GM19240 (cell line): ENCODE measurements around the gene CLRN2.

Source experiments
- DNase-seq: peaks from one replicate; pipeline ENCODE4 v3.0.0; 2011; ENCODE audit warnings: low spot score; ENCODE audit not compliant: insufficient read length

The CLRN2 gene, protein sequence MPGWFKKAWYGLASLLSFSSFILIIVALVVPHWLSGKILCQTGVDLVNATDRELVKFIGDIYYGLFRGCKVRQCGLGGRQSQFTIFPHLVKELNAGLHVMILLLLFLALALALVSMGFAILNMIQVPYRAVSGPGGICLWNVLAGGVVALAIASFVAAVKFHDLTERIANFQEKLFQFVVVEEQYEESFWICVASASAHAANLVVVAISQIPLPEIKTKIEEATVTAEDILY

DNA sequence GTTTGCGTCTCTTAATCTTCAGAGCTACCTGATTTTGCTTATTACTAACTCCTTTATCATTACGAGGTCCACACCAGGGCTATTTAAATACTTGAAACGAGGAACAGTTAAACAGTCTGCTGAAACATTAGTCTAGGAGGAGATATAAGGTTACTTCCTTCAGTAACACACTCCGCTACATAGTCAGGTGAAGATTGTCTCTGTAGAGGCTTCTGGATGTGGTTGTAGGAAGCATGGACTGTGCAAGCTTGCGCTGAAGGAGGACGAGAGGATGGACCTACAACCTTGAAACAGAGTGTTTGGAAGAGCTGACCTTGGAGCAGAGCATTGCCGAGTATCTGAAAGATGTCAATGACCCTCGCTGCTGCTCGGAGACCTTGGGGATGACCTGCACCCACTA lies at the start of gene CLRN2:
Gene CLRN2, plus strand, starts transcription at position 301 of the 400 bp plus-strand sequence. CDS start 102 bp downstream, outside the sequence.
- no peak for DNase-seq

DNA sequence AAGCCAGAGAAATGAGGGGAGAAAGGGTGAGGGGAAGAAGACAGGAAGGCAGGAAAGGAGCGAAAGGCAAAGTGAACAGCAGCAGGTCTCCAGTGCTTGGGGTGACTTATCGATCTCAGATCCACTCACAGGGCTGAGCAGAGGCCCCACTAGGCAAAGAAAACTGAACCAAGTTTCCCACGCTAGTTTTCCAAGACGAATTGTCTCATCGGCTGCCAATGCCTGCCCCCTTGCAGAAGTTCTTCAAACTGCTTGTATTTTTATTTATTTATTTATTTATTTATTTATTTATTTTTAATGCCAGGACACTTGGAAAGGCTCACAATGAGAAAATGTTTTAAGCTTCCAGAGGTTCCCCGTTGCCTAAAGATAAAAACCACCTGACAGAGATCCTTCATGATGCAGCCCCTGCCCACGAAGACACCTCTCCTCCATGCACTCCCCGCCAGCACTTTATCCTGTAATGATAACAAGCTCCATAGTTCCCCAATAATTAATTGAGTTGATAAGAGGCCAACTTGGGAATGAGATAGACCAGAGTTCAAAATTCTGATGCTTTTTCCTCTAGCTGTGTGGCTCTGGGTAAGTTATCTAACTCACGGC lies 46.2 kb upstream of the CLRN2 start:
- DNase-seq: no peak

GRCh38 chr4:17469931-17470674 lies 44.9 kb upstream of the CLRN2 start:
- no peak for DNase-seq

DNA sequence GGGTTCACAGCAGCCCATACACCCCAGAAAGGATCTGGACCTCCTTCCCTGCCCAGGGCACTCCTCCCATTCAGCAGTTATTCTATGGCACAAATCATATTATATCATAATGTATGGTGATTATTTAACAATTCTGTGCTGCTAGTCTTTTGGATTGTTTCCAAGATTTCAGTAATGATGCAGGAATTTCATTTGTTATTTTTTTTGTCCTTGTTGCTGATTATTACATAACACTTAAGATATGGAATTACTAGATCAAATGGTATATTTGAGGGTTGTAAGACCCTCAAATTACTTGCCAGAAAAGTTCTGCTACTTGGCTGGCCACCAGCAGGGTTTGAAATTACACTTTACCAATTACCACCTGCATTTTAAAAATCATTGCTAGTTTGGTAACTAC lies 39.5 kb upstream of the CLRN2 start:
- no peak for DNase-seq

- no peak for DNase-seq
Observed at GRCh38 chr4:17476853-17477252, 38.1 kb upstream of the CLRN2 start.

GRCh38 chr4:17477774-17478472 lies 37.0 kb upstream of the CLRN2 start:
- no peak for DNase-seq

- DNase-seq: no peak
Observed at GRCh38 chr4:17480210-17480927, 34.6 kb upstream of the CLRN2 start.

- no peak for DNase-seq
Observed at GRCh38 chr4:17480955-17481354, 34.0 kb upstream of the CLRN2 start.

DNA sequence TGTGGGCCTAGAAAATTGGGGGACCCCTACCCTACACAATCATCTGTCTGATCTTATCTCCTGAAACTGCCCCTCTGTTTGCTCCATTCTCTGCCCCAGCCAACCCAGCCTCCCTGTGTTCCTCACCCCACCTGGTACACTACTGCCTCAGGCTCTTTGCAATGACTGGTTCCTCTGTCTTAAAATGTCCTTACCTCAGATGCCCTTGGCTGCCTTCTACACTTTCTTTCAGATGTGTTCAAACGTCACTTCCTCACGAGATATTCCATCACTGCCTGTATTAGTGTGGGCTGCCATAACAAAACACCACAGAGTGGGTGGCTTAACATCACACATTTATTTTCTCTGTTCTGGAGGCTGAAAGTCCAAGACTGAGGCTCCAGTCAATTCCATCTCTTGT lies 32.2 kb upstream of the CLRN2 start:
- no peak for DNase-seq

DNA sequence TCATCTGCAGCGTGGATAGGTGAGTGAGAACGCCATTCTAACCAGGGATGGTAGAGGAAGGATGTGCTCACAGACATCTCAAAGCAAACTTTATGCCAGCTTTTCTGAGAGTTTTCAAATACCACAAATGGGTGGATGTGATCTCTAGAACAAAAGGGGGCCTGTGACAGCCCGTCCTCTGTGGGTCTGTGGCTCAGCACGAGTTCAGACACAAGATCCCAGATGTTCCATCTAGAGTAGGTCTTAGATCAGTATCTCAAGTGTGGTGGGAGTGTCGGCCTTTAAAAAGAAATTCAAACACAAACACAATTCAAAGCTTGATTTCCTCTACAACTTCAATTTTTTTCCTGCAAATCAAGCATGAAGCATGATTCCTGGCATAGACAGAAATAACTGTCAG lies 25.8 kb upstream of the CLRN2 start:
- no peak for DNase-seq

DNA sequence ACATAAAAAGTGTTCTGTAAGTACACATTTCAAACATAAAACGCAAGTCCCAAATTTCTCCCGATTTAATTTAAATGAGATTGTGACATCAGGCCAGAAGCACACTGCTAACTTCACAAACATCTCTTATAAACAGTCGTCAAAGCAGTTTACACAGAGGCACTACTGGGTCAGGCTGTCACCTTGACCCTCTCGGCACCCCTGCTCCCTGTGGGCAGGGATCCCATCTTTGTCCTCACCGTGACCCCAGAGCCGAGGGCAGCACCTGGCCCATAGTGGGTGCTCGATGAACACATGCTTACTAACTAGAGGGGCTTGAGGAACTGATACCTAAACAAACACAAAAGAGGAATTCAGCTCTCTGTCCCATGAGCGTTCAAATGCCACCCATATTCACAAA lies 25.2 kb upstream of the CLRN2 start:
- no peak for DNase-seq

DNA sequence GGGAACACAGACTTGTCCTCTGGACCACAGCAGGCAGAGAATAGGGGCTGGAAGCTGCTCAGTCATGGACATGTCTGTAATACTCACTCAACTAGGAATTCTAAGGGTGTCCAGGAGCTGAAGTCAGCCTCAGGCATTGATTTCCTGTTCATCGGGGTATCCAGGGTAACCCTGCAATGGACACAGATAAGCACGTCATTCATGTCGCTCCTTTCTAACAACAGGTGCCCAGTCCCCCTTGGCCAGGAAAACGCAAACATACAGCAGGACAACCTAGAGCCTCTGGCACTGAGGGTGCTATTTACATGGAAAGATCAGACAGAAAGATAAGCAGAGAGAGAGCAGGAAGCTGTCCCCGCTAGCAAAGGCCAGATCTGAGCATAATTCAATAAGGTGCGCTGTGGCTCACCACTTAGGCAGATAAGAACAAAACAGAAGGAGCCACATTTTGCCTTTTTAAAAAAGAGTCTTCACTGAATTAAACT lies 24.3 kb upstream of the CLRN2 start:
- DNase-seq: no peak

- DNase-seq: no peak
Observed at GRCh38 chr4:17491196-17491595, 23.8 kb upstream of the CLRN2 start.

GRCh38 chr4:17492058-17492741 lies 22.8 kb upstream of the CLRN2 start:
- DNase-seq: no peak

DNA sequence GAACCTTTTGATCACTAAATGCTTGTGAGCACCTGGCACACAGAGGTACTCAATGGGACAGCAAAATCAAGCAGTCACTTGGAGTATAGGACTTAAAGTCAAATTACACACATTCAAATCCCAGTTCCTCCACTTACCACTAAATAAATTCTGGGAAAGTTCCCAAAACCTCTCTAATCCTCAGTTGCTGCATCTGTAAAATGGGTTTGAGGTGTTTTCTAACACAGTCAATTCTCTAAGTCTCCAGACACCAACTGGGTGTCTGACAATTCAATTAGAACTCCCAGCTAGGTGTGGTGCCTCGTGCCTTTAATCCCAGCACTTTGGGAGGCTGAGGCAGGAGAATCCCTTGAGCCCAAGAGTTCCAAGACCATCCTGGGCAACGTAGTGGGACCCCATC lies 22.1 kb upstream of the CLRN2 start:
- no peak for DNase-seq

DNA sequence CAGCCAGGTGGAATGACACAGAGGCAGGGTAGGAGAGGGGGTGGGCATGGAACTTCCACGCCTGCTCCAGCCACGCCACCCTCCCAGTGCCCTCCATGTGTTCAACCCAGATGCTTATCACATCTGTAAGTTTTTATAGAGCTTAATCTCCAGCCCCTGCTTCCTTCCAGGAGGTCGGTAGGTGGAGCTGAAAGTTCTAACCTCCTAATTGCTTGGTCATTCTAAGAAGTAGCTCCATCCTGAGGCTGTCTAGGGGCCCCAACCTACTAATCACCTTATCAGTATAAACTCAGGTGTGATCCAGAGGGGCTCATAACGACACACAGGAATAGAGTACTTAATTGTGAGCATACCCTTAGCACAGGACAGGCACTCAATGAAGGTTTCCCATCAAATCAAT lies 21.3 kb upstream of the CLRN2 start:
- no peak for DNase-seq

DNA sequence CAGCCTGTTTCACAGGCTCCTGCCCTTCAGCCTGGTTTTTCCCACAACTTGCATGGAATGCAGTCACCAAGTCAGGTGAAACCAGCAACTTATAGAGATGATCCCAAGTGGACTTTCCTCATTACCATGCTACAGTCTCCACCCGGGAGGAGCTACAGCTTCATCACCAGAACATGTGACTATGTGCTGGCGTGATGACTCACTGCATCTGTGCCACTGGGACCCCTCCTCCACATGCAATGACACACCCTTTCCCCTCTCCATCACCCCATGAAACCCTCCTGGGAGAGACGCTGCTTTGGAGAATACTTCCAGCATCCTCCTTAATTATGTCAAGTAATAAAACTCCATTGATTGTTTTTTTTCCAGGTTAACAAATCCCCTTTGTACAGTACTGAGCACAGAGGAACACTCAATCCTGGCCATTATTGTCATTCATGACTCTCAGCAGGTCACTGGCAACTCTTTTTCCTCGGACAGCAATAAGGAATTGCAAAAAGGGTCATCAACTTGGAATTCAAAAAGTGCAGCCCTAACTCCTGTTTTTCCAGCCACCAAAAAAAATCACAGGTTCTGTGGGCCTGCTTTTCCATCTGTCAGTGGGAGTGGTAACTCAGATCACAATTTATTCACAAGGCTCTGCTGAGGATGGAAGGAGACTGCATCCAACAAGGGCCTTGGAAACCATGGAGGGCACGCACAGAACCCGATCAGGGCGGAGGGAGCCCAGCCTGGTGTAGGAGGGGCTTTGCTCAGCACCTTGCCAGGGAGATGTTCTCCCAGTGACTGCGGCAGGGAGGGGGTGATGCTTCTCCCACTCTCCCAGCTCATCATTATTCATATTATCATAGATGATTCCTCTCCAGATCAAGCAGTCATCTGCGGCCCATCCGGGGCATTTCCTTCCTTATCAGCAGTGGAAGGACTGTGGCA lies 20.4 kb upstream of the CLRN2 start:
- no peak for DNase-seq

- DNase-seq: no peak
Observed at GRCh38 chr4:17497890-17498523, 17.0 kb upstream of the CLRN2 start.

- DNase-seq: no peak
Observed at GRCh38 chr4:17500574-17500973, 14.4 kb upstream of the CLRN2 start.
